Lower leg skin (tissue), 4 donors: ENCODE results near the gene COTL1. TPM values are rescaled to one million over a fixed set of nuclear protein-coding genes. Genes with fewer than 3 reads are reported as not detected.

Experiments used
- DNase-seq, 2 donors: peaks; one replicate each; pipeline ENCODE4 v3.0.0-alpha.2; 2019; ENCODE audit warnings: low spot score in 2 of 2
- H3K4me3 ChIP-seq: fragments of 200-600 bp; sonication (generic); 2 replicates; pipeline ENCODE4 v1.5.1; 2017; ENCODE audit warnings: mild to moderate bottlenecking, low read depth; ENCODE audit not compliant: poor library complexity, severe bottlenecking
- POLR2A ChIP-seq, 2 donors: fragments of 450-650 bp; IDR thresholded peaks; one replicate each; pipeline ENCODE4 v1.6.1; 2016 to 2017; ENCODE audit warnings: antibody characterized with exemption in 2 of 2, mild to moderate bottlenecking in 1 of 2, moderate library complexity in 1 of 2
- WGBS, 2 donors: methylation state at CpG; one replicate each; pipeline ENCODE4 v1.1.5; 2018; 5-methylcytosine and 5-hydroxymethylcytosine counted together
- intact Hi-C: fragments of 100-400 bp; cut with DNase I; formaldehyde crosslinking; loops from one replicate; pipeline ENCODE4 v1.15.0; 2023; ENCODE audit warnings: low total_unique reads
- total RNA-seq, 4 donors: library from RNA; depleted of rRNA; stranded (reverse); fragments of >200 nt; gene quantifications; one replicate each; pipeline ENCODE4 v1.1.0, GENCODE V29; 2016
- TF ChIP-seq, protein P1 (sequence below), 3 donors: fragments of 450-650 bp; IDR thresholded peaks; one replicate each; pipeline ENCODE4 v1.5.1; 2016; ENCODE audit warnings: antibody characterized with exemption in 3 of 3, mild to moderate bottlenecking in 3 of 3, moderate library complexity in 2 of 3

Gene COTL1
- total RNA-seq, 4 donors from 2014 or later: 6.5 to 25.7 (median 9.8) TPM

DNA sequence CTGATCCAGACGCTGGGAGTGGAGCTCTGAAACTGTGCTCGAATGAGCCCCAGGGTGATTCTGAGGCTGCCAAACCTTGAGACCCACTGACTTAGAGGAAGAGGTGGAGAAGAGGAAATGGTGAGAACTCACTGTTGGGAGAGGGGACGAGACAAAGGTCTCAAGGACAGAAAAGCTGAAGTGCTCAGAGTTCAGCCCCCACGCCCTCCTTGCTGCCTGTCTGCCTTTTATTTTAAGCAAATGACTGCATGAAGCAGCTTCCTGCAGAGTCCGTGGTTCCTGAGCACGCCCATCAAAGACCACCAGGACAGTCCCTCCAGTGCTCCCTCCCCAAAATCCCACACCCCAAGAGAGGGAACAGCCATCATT lies 20.4 kb downstream of the COTL1 start:
- no peak overlapping the region for H3K4me3 ChIP-seq
- no peak for DNase-seq
- intact Hi-C loops: no loop called here
- WGBS, 2 donors: 62 to 80% methylated on average over 6 of the region's 6 CpGs
- no peak for TF ChIP-seq POLR2A (IDR thresholded peaks at IDR 0.05)
- TF ChIP-seq, protein P1, sequence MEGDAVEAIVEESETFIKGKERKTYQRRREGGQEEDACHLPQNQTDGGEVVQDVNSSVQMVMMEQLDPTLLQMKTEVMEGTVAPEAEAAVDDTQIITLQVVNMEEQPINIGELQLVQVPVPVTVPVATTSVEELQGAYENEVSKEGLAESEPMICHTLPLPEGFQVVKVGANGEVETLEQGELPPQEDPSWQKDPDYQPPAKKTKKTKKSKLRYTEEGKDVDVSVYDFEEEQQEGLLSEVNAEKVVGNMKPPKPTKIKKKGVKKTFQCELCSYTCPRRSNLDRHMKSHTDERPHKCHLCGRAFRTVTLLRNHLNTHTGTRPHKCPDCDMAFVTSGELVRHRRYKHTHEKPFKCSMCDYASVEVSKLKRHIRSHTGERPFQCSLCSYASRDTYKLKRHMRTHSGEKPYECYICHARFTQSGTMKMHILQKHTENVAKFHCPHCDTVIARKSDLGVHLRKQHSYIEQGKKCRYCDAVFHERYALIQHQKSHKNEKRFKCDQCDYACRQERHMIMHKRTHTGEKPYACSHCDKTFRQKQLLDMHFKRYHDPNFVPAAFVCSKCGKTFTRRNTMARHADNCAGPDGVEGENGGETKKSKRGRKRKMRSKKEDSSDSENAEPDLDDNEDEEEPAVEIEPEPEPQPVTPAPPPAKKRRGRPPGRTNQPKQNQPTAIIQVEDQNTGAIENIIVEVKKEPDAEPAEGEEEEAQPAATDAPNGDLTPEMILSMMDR (IDR thresholded peaks at IDR 0.05): no peak

DNA sequence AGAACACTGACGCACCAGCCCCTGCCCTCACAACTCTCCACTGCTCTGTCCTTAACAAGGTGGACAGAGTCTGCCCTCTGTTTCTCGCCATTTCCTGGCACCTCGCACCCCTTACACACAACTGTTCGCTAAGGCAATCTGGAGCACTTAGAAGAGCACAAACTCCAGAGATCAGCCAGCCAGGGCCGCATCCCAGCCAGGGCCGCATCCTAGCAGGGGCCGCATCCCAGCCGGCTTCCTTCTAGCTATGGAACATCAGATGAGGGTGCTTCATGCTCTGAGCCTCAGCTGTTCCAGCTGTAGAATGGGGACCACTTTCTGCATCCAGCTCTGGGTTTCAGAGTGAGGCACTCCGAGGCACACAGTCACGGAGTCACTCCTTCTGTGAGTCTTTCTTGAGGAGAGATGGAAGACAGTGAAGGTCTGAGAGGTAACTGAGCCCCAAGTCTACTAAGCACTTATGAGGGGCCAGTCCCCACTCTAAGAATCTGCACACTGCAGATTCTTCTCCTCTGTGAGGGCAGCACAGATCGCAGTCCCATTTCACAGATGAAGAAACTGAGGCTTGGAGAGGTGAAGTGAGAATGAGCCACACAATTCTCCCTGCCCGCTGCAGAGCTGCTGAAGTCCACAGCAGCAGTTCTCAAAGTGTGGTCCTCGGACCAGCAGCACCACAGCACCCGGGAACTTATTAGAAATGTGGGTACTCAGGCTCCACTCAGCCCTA lies 20.9 kb downstream of the COTL1 start:
- intact Hi-C loops: no loop called here
- 89 to 96% methylated on average over 14 of the region's 14 CpGs for WGBS, 2 donors

DNA sequence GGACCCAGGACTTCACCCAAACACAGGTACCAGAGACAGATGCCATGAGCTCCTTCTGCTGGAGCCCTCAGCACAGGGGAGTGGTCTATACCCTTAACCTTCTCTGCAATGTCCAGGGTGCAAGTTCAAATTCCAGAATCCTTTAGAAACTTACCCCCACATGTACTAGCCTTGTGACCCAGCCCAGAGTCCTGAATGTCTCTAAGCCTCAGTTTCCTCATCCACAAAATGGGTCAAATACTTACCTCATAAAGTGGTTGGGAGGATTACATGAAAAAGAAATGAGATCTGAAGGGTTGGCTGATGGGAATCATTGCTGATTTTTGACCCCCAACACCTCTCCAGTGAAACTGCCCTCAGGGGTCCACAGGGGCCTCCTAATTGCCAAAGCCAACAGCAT lies 21.7 kb downstream of the COTL1 start:
- intact Hi-C loops: no loop called here
- no peak overlapping the region for H3K4me3 ChIP-seq
- no peak for TF ChIP-seq POLR2A (IDR thresholded peaks at IDR 0.05)
- DNase-seq: no peak

More for the DNA sequence above, 20.9 kb downstream of the COTL1 start:
- no peak for TF ChIP-seq POLR2A (IDR thresholded peaks at IDR 0.05)
- TF ChIP-seq, protein P1 (IDR thresholded peaks at IDR 0.05): no peak
- no peak overlapping the region for H3K4me3 ChIP-seq
- no peak for DNase-seq

DNA sequence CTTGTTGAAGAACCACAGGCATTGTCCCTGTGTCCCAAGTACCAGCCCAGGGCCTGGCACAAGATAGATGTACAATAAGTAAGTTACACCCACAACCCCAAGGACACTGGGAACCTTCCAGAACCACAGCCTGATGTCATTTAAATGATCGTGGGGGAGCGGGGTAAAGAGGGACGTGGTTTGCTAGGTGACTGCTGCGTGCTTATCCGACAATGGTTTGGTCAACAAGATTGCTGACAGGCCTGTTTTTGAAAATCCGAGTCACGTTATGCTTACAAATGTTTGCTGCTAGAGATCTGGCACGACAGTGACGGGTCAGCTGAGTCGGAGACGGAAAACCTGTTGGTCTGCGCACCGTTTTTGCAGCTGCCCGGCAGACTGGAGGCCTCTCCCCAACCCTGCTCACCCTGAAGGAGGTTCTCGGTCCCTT lies 22.8 kb downstream of the COTL1 start:
- intact Hi-C loops: no loop called here
- no peak overlapping the region for H3K4me3 ChIP-seq
- DNase-seq: no peak
- WGBS, 2 donors: 86 to 91% methylated on average over 15 of the region's 15 CpGs
- TF ChIP-seq, protein P1 (IDR thresholded peaks at IDR 0.05): no peak

DNA sequence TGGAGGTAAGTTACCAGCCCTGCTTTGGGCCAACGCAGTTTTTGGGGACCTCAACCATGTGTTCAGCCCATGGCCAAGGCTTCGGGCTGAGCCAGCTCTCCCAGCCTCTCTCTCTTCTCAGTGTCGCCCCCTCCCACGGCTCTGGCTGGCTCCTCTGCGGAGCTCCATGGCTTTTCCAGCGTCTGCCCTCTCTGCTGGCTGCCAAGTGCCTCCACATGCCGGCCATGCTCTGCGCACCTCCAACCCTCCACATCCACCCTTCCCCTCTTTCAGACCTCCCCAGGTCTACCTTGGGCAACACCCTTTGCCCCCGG lies 23.2 kb downstream of the COTL1 start:
- 82 to 89% methylated on average over 9 of the region's 9 CpGs for whole genome bisulfite sequencing, 2 donors
- TF ChIP-seq, protein P1 (IDR thresholded peaks at IDR 0.05): no peak
- no peak for TF ChIP-seq POLR2A (IDR thresholded peaks at IDR 0.05)
- H3K4me3 ChIP-seq: no peak overlapping the region
- DNase-seq: no peak
- intact Hi-C loops: no loop called here

DNA sequence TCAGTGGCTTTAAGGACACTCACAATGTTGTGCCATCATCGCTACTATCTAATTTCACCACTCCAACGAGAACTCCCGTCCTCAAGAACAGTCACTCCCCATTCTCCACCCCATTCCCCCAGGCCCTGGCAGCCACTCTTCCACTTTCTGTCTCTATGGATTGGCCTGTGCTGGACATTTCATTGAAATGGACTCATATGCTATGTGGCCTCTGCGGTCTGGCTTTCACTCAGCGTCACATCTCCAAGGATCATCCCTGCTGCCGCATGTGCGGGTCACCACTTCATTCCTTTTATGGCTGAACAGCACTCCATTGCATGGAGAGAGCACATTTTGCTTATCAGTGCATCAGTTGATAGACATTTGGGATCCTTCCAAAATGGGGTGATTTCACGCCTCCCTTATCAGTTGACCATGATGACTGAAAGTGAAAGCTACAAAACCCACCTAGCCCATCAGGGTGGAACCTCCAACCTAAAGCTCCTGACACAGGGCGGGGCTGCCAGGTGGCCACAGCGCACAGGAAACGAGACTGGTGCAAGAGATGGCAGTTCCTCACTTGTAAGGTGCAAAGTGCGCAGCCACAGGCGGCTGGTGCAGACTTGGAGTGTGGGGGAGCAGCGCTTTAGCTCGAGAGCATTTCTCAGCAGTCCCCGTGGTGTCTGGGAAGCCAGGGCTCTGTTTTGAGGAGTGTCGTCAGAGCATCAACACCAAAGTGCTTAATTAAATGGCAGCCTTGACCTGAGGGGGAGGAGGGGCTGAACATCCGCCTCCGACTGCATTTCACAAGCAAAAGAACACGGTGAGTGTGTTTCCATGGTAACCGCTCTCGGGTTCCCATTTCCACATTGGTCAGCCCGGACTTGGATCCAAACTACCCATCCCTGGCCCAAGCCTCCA lies 23.8 kb downstream of the COTL1 start:
- no peak for TF ChIP-seq POLR2A (IDR thresholded peaks at IDR 0.05)
- TF ChIP-seq, protein P1 (IDR thresholded peaks at IDR 0.05): no peak
- 75 to 78% methylated on average over 23 of the region's 23 CpGs for WGBS, 2 donors
- no peak overlapping the region for H3K4me3 ChIP-seq
- intact Hi-C loops: no loop called here
- DNase-seq: no peak
